Jurkat, Clone E6-1 (cell line): ENCODE measurements around the gene NRF1.

Source experiments
- DNase-seq: peaks from one replicate; pipeline ENCODE4 v3.0.0-alpha.2; 2011; ENCODE audit warnings: low read depth, low spot score
- H3K4me3 ChIP-seq: 2 replicates; pipeline ENCODE4 v1.5.1; 2011; ENCODE audit warnings: mild to moderate bottlenecking, low read length, control low read depth, moderate library complexity

The NRF1 gene

DNA sequence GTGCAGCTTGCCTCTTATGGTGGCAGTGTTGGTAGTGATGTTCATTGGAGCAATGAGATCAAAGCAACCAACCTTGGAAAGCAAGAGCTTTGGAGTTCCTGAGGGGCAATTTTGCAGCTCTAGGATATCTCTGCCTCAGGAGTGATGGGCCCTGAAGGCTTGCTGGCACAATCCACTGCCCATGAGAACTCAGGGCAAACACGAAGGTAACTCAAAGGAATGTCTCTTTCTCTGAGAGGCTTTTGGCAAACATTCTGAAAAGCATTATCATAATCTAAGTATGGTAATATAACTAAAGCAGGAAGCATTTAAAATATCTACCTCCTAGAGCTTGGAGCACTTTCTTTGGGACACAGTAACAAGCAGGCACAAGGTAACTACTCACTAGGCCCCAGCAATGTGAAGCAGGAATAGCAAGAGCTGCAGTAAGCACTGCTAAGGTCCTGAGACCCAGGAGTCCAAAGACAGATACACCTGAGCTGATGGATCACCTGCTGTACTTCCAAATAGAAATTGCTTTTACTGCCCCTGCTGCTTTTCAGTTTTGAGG lies 103.1 kb downstream of the NRF1 start:
- no peak overlapping the region for H3K4me3 ChIP-seq
- no peak for DNase-seq

DNA sequence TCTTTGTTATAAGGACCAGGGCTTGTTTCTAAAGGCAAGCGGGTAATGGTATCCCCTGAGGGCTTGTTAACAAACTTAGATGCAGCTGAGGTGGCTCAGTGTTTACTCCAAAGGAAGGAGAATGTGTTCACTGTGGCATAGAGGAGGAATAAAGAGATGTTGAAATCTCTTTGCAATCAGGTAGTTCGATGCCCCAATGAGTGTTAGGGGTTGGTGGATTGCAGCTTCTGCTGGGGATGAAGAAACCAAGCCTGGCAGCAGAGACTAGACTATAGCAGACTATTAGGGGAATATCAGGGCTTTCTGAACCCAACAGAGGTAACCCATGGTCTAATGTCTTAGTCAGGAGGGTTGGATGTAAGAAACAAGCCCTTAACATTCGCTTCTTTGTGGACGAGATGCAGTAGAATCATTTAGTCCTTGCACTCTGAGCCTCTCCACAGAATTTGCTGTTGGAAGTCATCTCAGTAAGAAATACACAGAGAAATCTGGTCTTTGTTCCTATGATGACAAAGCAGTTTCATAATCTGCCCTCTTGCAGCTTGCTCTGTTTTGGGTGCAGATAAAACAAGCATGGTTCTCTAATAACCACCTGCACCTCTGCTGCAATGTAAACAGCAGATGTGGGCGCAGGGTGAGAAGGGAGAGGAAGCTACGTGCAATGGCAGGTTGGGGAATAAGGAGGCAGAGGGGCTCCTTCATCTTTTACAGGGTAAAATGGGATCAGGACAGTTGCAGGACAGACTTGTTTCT lies 108.6 kb downstream of the NRF1 start:
- peak; percentile 37 for DNase-seq
- no peak overlapping the region for H3K4me3 ChIP-seq

- DNase-seq: no peak
- H3K4me3 ChIP-seq: no peak overlapping the region
Measured at GRCh38 chr7:129721068-129721467, 109.5 kb downstream of the NRF1 start.

DNA sequence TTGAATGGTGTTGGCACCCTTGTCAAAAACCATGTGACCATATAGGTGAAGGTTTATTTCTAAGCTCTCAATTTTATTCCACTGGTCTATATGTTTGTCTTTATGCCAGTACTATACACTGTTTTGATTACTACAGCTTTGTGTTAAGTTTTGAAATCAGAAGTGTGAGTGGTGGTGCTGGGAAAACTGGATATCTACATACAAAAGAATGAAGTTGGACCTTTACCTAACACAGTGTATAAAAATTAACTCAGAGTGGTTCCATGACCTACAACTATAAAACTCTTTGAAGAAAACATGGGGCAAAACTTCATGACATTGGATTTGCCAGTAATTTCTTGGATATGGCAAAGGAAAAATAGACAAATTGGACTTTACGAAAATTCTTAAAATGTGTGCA lies 112.2 kb downstream of the NRF1 start:
- H3K4me3 ChIP-seq: no peak overlapping the region
- DNase-seq: no peak

- H3K4me3 ChIP-seq: no peak overlapping the region
- no peak for DNase-seq
Measured at GRCh38 chr7:129724796-129725195, 113.3 kb downstream of the NRF1 start.

DNA sequence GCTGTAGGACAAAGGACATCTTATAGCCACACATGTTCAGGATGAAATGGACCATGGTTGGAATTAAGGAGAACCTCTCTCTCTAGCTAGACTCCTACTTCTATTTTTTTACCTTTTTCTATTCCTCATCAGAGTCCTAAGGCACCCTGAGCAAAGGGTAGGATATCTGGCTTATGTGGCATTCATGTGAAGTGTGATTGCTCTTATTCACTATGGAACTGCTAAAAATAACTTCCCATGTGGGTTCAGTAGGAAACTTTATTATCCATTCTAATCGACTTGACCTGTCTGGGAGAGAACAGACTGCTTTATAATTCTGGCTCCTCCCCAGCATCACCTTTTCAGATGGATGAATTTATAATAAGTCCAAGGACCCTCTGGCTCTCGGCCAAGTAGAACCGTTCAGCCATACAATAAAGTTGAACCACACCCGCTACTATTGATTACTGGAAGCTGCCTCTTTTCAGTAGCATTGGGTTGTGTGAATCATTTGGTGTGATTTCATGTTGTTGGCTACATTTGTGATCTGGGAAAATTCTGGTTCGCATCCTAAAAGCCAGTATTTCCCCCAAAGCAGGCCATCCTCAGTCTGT lies 117.5 kb downstream of the NRF1 start:
- H3K4me3 ChIP-seq: no peak overlapping the region
- no peak for DNase-seq

DNA sequence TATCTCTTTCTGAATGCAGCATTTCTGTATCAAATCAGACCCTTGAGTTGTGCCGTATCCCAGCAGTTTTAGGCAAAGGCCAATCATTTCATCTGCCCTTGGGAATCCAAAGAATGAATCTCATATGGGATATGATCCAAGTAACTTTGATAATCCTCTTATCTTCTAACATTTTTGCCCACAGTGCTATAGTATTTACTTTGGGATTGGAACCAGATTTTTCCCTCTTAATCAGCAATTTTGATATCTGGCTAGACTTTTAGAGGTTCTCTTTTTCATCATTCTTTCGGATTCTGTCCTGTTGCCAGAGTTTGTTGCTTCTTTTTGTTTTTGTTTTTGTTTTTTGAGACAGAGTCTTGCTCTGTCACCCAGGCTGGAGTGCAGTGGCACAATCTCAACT lies 118.0 kb downstream of the NRF1 start:
- DNase-seq: no peak

GRCh38 chr7:129730159-129730558 lies 118.6 kb downstream of the NRF1 start:
- DNase-seq: no peak
- no peak overlapping the region for H3K4me3 ChIP-seq

More for the DNA sequence above, 118.0 kb downstream of the NRF1 start:
- no peak overlapping the region for H3K4me3 ChIP-seq

DNA sequence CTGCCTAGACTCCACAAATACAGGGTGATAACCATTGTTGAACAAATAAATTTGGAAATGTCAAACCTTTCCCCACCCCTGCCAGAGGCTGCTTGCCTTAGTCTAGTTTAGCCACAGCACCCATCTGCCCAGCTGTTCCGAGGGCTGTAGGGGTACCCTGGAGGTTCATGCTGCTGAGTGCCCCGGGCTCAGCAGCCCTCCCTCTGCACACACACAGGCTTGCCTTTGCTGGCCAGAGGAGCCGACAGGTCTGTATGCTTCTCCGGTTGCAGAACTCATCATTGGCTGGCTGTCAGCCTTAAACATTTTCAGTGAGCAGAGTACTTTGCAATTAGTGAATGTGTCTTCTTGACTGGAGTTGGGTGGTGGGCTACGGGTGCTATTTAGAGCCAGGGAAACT lies 122.9 kb downstream of the NRF1 start:
- no peak for DNase-seq

DNA sequence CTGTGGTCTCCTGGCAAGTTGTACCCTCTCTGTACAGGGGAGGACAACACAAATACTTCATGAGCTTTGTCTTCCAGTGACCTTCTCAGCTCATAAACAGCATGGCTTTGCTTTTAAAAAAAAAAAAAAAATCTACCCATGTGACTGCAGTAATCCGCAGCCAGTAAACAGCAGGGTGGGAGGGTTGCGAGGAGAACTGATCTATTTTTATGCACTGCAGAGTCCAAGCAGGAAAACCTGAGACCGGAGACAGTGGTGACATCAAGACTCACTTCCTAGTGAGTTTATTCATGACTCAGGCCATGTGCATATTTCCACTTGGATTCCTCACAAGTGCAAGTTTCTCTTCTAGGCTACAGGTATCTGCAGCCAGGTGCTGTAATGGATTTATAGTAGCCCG lies 127.9 kb downstream of the NRF1 start:
- no peak for DNase-seq
- H3K4me3 ChIP-seq: no peak overlapping the region

More for the DNA sequence above, 122.9 kb downstream of the NRF1 start:
- no peak overlapping the region for H3K4me3 ChIP-seq

GRCh38 chr7:129740574-129741410 lies 129.3 kb downstream of the NRF1 start:
- no peak overlapping the region for H3K4me3 ChIP-seq
- no peak for DNase-seq

GRCh38 chr7:129741743-129742213 lies 130.3 kb downstream of the NRF1 start:
- peak; percentile 51 for DNase-seq
- no peak overlapping the region for H3K4me3 ChIP-seq

DNA sequence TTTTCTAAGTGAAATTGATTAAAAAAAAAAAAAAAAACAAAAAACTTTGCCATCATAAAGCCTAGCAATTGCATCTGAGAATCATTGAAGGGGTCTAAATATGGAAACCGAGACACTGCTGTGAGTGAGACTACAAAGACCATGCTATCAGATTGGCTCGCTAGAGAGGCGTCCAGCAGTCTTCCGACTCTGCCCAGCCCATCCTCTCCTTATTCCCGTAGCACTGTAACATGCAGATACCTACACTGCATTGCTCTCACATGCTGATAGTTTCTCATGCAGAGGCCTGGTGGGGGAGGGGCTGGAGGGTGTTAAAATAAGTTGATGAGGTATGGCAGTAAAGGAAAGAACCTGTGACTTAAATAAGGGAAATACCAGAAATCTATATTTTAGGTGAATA lies 130.7 kb downstream of the NRF1 start:
- H3K4me3 ChIP-seq: no peak overlapping the region
- DNase-seq: no peak

GRCh38 chr7:129746857-129747529 lies 135.5 kb downstream of the NRF1 start:
- no peak overlapping the region for H3K4me3 ChIP-seq
- DNase-seq: no peak

- no peak overlapping the region for H3K4me3 ChIP-seq
- DNase-seq: no peak
Measured at GRCh38 chr7:129748356-129749109, 137.0 kb downstream of the NRF1 start.

DNA sequence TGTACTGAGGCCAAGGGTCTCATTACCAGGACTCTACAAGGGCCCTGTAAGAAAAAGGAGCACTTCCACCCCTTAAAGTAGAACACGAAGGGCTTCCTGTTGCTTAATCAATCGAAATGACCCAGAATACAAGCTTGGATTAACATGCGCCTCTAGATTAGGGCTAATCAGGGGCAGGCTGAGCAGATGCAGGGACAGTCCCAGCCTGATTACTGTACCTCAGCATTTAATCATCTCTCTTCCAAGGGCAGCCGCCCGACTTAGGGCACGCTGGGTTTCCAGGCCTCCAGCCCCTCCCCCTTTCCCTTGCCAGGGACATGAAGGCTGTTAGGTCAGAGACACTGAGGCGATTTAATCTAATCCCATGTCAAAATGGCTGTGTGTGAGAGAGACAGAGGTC lies 138.6 kb downstream of the NRF1 start:
- DNase-seq: no peak
- H3K4me3 ChIP-seq: no peak overlapping the region

DNA sequence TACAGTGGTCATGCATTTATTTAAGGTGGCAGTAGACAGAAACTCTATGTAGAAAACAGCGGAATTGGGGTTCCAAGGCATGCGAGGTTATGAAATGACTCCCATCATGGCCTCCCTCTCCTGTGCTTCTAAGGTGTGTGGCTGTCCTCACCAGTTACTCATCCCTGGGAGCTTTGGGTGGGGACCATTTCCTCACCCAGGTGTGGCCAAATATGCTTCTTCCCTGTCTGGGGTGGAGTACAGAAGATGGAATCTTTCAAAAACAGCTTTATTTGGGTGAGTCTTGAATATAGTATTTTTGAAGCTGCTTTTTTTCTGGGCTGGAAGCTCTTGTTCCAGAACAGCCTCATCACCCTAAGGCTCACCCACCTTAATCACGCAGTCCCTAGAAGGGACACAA lies 139.0 kb downstream of the NRF1 start:
- H3K4me3 ChIP-seq: no peak overlapping the region
- no peak for DNase-seq

- H3K4me3 ChIP-seq: no peak overlapping the region
- no peak for DNase-seq
Measured at GRCh38 chr7:129751916-129752315, 140.4 kb downstream of the NRF1 start.

- H3K4me3 ChIP-seq: no peak overlapping the region
- no peak for DNase-seq
Measured at GRCh38 chr7:129752760-129753159, 141.2 kb downstream of the NRF1 start.
